IMR-90 (cell line): ENCODE measurements around the gene SLC25A40. TPM values are rescaled to one million over a fixed set of nuclear protein-coding genes. Genes with fewer than 3 reads are reported as not detected.

ENCODE experiments used
- ATAC-seq: fragments of 200-7000 bp; cut with Tn5 transposase; 2 replicates; pipeline ENCODE4 v1.9.1; 2020; ENCODE audit warnings: low read depth, mild to moderate bottlenecking, moderate library complexity
- BruUV-seq: library from RNA; stranded (reverse); fragments of 400-500 nt; replicated peaks from 2 replicates; lab custom pipeline; 2021; lab: Mats Ljungman, UMichigan
- CTCF ChIA-PET: fragments of 300-600 bp; formaldehyde crosslinking; extraction: SDS; loops from one replicate; lab custom pipeline; 2021; ENCODE audit warnings: antibody characterized with exemption; lab: Yijun Ruan, JAX
- POLR2A ChIA-PET: fragments of 300-600 bp; sonication (Branson Sonifier 250); formaldehyde crosslinking; loops from one replicate; lab custom pipeline; 2022; ENCODE audit warnings: antibody characterized with exemption; ENCODE audit not compliant: unreplicated experiment; lab: Charles Lee
- DNase-seq: peaks from one replicate; pipeline ENCODE4 v3.0.0; 2013
- H2AFZ ChIP-seq: replicated peaks from 2 replicates; pipeline ENCODE3; 2013; ENCODE audit warnings: low read length, mild to moderate bottlenecking; ENCODE audit not compliant: poor library complexity
- H2AK5ac ChIP-seq: 2 replicates; pipeline ENCODE4 v1.6.1; 2013; ENCODE audit warnings: low read depth, low read length, inconsistent platforms
- H2AK9ac ChIP-seq: replicated peaks from 2 replicates; pipeline ENCODE3; 2013; ENCODE audit warnings: mild to moderate bottlenecking, low read depth, low read length, moderate library complexity; ENCODE audit not compliant: poor library complexity
- H2BK120ac ChIP-seq: 2 replicates; pipeline ENCODE4 v1.6.1; 2013; ENCODE audit warnings: low read depth, low read length, inconsistent platforms
- H2BK15ac ChIP-seq: 3 replicates; pipeline ENCODE4 v1.6.1; 2013; ENCODE audit warnings: low read depth, low read length, inconsistent platforms
- H2BK20ac ChIP-seq: 2 replicates; pipeline ENCODE4 v1.6.1; 2013; ENCODE audit warnings: low read depth, mild to moderate bottlenecking, inconsistent platforms, low read length, moderate library complexity
- H2BK5ac ChIP-seq: 2 replicates; pipeline ENCODE4 v1.6.1; 2013; ENCODE audit warnings: mild to moderate bottlenecking, low read depth, low read length, inconsistent platforms; ENCODE audit not compliant: poor library complexity, severe bottlenecking
- H3K14ac ChIP-seq: replicated peaks from 2 replicates; pipeline ENCODE4 v1.6.1; 2013; ENCODE audit warnings: low read depth, low read length, inconsistent platforms
- H3K18ac ChIP-seq: 2 replicates; pipeline ENCODE4 v1.6.1; 2013; ENCODE audit warnings: low read depth, low read length, control low read depth
- H3K23ac ChIP-seq: 2 replicates; pipeline ENCODE4 v1.6.1; 2013; ENCODE audit warnings: low read depth, low read length, inconsistent platforms
- H3K27ac ChIP-seq: 2 replicates; pipeline ENCODE4 v1.5.1; 2013; ENCODE audit warnings: mild to moderate bottlenecking, control low read depth, low read length; ENCODE audit not compliant: insufficient read depth
- H3K27me3 ChIP-seq: 2 replicates; pipeline ENCODE4 v1.6.1; 2013; ENCODE audit warnings: low read length; ENCODE audit not compliant: control insufficient read depth, insufficient read depth
- H3K36me3 ChIP-seq: 2 replicates; pipeline ENCODE4 v1.6.1; 2013; ENCODE audit warnings: low read length, mixed read lengths; ENCODE audit not compliant: control insufficient read depth, insufficient read depth
- H3K4ac ChIP-seq: 2 replicates; pipeline ENCODE4 v1.6.1; 2013; ENCODE audit warnings: low read depth, low read length, inconsistent platforms
- H3K4me1 ChIP-seq: 2 replicates; pipeline ENCODE4 v1.6.1; 2013; ENCODE audit warnings: low read length, mixed read lengths; ENCODE audit not compliant: control insufficient read depth, insufficient read depth
- H3K4me2 ChIP-seq: 2 replicates; pipeline ENCODE4 v1.6.1; 2013; ENCODE audit warnings: low read depth, mild to moderate bottlenecking, control low read depth, low read length, moderate library complexity
- H3K4me3 ChIP-seq: 2 replicates; pipeline ENCODE4 v1.5.1; 2013; ENCODE audit warnings: low read depth, mild to moderate bottlenecking, control low read depth, low read length, moderate library complexity; ENCODE audit not compliant: insufficient read depth
- H3K56ac ChIP-seq: 2 replicates; pipeline ENCODE4 v1.6.1; 2013; ENCODE audit warnings: low read length, inconsistent platforms; ENCODE audit not compliant: insufficient read depth; ENCODE audit errors: extremely low read depth
- H3K79me1 ChIP-seq, 2 experiments: 2 replicates each; pipeline ENCODE4 v1.6.1; 2013; ENCODE audit warnings: low read length in 2 of 2, inconsistent platforms in 1 of 2, low read depth in 1 of 2
- H3K9ac ChIP-seq: 2 replicates; pipeline ENCODE4 v1.6.1; 2013; ENCODE audit warnings: low read depth, low read length, control low read depth
- H3K9me1 ChIP-seq: 2 replicates; pipeline ENCODE4 v1.6.1; 2013; ENCODE audit warnings: low read length, inconsistent platforms; ENCODE audit not compliant: insufficient read depth
- H3K9me3 ChIP-seq: 2 replicates; pipeline ENCODE4 v1.6.1; 2013; ENCODE audit warnings: low read length; ENCODE audit not compliant: control insufficient read depth, insufficient read depth
- H4K20me1 ChIP-seq: 2 replicates; pipeline ENCODE4 v1.6.1; 2013; ENCODE audit warnings: low read length, inconsistent platforms; ENCODE audit not compliant: insufficient read depth
- H4K5ac ChIP-seq: 2 replicates; pipeline ENCODE4 v1.6.1; 2013; ENCODE audit warnings: mild to moderate bottlenecking, low read depth, low read length, control low read depth
- H4K8ac ChIP-seq, 2 experiments: 2 replicates each; pipeline ENCODE4 v1.6.1; 2013; ENCODE audit warnings: low read depth in 2 of 2, low read length in 2 of 2, control low read depth in 1 of 2, inconsistent platforms in 1 of 2
- H4K91ac ChIP-seq: 2 replicates; pipeline ENCODE4 v1.6.1; 2013; ENCODE audit warnings: low read depth, low read length, inconsistent platforms; ENCODE audit not compliant: insufficient read depth
- CEBPB ChIP-seq: IDR thresholded peaks from 2 replicates; pipeline ENCODE4 v1.6.1; 2012; ENCODE audit warnings: low read depth, low read length, improper control_type of control experiment
- CHD1 ChIP-seq: IDR thresholded peaks from 2 replicates; pipeline ENCODE4 v1.6.1; 2012; ENCODE audit warnings: low read depth, low read length, improper control_type of control experiment
- CTCF ChIP-seq: conservative IDR thresholded peaks from 2 replicates; pipeline ENCODE4 v1.5.1; 2012; ENCODE audit warnings: mild to moderate bottlenecking, low read depth, low read length, improper control_type of control experiment
- MAFK ChIP-seq: IDR thresholded peaks from 2 replicates; pipeline ENCODE4 v1.6.1; 2012; ENCODE audit warnings: low read depth, low read length, improper control_type of control experiment
- POLR2A ChIP-seq: IDR thresholded peaks from 2 replicates; pipeline ENCODE4 v1.6.1; 2012; ENCODE audit warnings: mild to moderate bottlenecking, low read depth, low read length
- RAD21 ChIP-seq: IDR thresholded peaks from 2 replicates; pipeline ENCODE4 v1.6.1; 2012; ENCODE audit warnings: low read length, improper control_type of control experiment
- RCOR1 ChIP-seq: IDR thresholded peaks from 2 replicates; pipeline ENCODE4 v1.6.1; 2012; ENCODE audit warnings: mild to moderate bottlenecking, low read length, improper control_type of control experiment; ENCODE audit not compliant: insufficient replicate concordance
- RFX5 ChIP-seq: IDR thresholded peaks from 2 replicates; pipeline ENCODE4 v1.8.0; 2012; ENCODE audit warnings: low read depth, mild to moderate bottlenecking, low read length, moderate library complexity
- SMC3 ChIP-seq: fragments of 150-350 bp; IDR thresholded peaks from 2 replicates; pipeline ENCODE4 v1.6.1; 2016; ENCODE audit warnings: low read depth, mild to moderate bottlenecking, antibody characterized with exemption, low read length, moderate library complexity
- WGBS, 2 experiments: methylation state at CpG; one replicate each; pipeline versions ENCODE4 v1.1.5 to v1.1.7; 2013; ENCODE audit warnings: missing lambda C conversion rate in 2 of 2; ENCODE audit not compliant: insufficient read length in 1 of 2; ENCODE audit errors: extremely low coverage in 2 of 2; 5-methylcytosine and 5-hydroxymethylcytosine counted together
- dilution Hi-C: fragments of 300-500 bp; cut with HindIII; formaldehyde crosslinking; loops from one replicate; pipeline ENCODE4 v1.14.3; 2018; ENCODE audit warnings: low sequenced_read_pairs; ENCODE audit not compliant: unreplicated experiment
- in situ Hi-C: fragments of 300-500 bp; cut with MboI; formaldehyde crosslinking; loops from 3 replicates; pipeline ENCODE4 v1.14.3; 2019; ENCODE audit warnings: low sequenced_read_pairs, inconsistent platforms, mixed read lengths
- intact Hi-C: fragments of 100-400 bp; cut with micrococcal nuclease; formaldehyde crosslinking; loops from 2 replicates; pipeline ENCODE4 v1.10.0; 2022
- polyA plus RNA-seq, 3 experiments: library from polyadenylated mRNA; depleted of rRNA; stranded (reverse); fragments of >200 nt; gene quantifications; 2 replicates each; pipeline ENCODE4 v1.2.3, GENCODE V29; 2012; ENCODE audit warnings: low replicate concordance in 1 of 3
- total RNA-seq: library from RNA; depleted of rRNA; stranded (reverse); fragments of >200 nt; gene quantifications from 2 replicates; pipeline ENCODE4 v1.2.3, GENCODE V29; 2012
- TF ChIP-seq, protein P1 (sequence below): fragments of 150-350 bp; IDR thresholded peaks from 2 replicates; pipeline ENCODE4 v1.6.1; 2016; ENCODE audit warnings: low read depth, mild to moderate bottlenecking, low read length, moderate library complexity, borderline replicate concordance

Gene SLC25A40
- total and polyA plus RNA-seq, 2 of the 4 experiments (the other 2 are of a cell fraction), result 4.7 to 6.1 TPM

DNA sequence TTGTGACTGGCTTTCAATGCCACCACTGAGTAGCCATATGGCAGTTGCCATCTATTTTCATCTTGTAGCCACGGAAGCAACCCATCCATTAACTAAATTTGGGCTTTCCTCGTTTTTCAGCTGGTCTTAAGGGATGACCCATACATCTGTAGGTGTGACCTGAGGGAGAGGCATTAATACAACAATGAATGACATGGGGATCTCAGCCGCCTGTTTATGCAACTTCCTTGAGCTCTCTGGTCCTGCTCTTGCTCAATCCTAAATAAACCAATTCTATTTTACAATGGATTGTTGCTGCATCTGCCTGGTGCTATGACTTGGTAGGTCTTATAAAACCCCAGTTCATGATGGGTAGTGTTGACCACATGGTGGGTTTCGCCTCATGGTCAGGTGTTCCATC, 36.0 kb upstream of the SLC25A40 start:
- intact Hi-C loops, result no loop called here
- no peak overlapping the region for H3K4me3 ChIP-seq
- H3K9ac ChIP-seq, result no peak overlapping the region
- TF ChIP-seq RCOR1 (no peak), CTCF (no peak), CEBPB (no peak), MAFK (no peak), RAD21 (no peak), RFX5 (no peak), POLR2A (no peak), CHD1 (no peak), SMC3 (no peak)
- TF ChIP-seq, protein P1, sequence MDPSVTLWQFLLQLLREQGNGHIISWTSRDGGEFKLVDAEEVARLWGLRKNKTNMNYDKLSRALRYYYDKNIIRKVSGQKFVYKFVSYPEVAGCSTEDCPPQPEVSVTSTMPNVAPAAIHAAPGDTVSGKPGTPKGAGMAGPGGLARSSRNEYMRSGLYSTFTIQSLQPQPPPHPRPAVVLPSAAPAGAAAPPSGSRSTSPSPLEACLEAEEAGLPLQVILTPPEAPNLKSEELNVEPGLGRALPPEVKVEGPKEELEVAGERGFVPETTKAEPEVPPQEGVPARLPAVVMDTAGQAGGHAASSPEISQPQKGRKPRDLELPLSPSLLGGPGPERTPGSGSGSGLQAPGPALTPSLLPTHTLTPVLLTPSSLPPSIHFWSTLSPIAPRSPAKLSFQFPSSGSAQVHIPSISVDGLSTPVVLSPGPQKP, result no peak
- no peak overlapping the region for H3K56ac ChIP-seq
- POLR2A ChIA-PET, result no interaction called here
- BruUV-seq, result no TSS peak
- no peaks in the 10 kb centered on the region for H4K20me1 ChIP-seq
- no peak overlapping the region for H2BK15ac ChIP-seq
- no peak overlapping the region for H3K23ac ChIP-seq
- no peak overlapping the region for H3K18ac ChIP-seq
- H3K4me1 ChIP-seq, result no peaks in the 10 kb centered on the region
- H3K4ac ChIP-seq, result no peak overlapping the region
- no peak overlapping the region for H2BK5ac ChIP-seq
- CTCF ChIA-PET, result no interaction called here
- no peaks in the 10 kb centered on the region for H3K27me3 ChIP-seq
- H2BK120ac ChIP-seq, result no peak overlapping the region
- DNase-seq (no peak), ATAC-seq (no peak)
- no peak overlapping the region for H4K8ac ChIP-seq
- no peak overlapping the region for H2AFZ ChIP-seq
- H3K9me1 ChIP-seq, result no peaks in the 10 kb centered on the region
- no peak overlapping the region for H4K5ac ChIP-seq
- in situ Hi-C loops, result no loop called here
- H3K27ac ChIP-seq, result no peak overlapping the region
- no peak overlapping the region for H2AK9ac ChIP-seq
- no peaks in the 10 kb centered on the region for H3K36me3 ChIP-seq
- no peak overlapping the region for H3K4me2 ChIP-seq
- H3K9me3 ChIP-seq, result no peaks in the 10 kb centered on the region
- dilution Hi-C loops, result no loop called here
- H3K79me1 ChIP-seq, result no peaks in the 10 kb centered on the region
- H2AK5ac ChIP-seq, result no peak overlapping the region
- no CpG with 5 or more reads among the region's 4 CpGs for WGBS, 2 experiments
- H2BK20ac ChIP-seq, result no peak overlapping the region
- no peak overlapping the region for H4K91ac ChIP-seq
- no peak overlapping the region for H3K14ac ChIP-seq
